ENCODE results near the gene ARID1B. TPM values are rescaled to one million over a fixed set of nuclear protein-coding genes. Genes with fewer than 3 reads are reported as not detected.

The ARID1B gene
- total RNA-seq, 6 experiments from 2014 or later: 23.2 to 35.3 (median 30.7) TPM

GRCh38 chr6:156748504-156748903 lies 28.7 kb upstream of the ARID1B start:
- no peaks in the 10 kb centered on the region for H3K27me3 ChIP-seq
- H3K4me3 ChIP-seq: no peak overlapping the region
- no peak overlapping the region for H3K27ac ChIP-seq
- TF ChIP-seq CTCF (IDR thresholded peaks at IDR 0.05) (no peak), POLR2A (IDR thresholded peaks at IDR 0.05) (no peak)
- H3K4me1 ChIP-seq: peaks cover 0 to 6% (median 3%) of the 10 kb centered on the region in 4 donors
- no peaks in the 10 kb centered on the region for H3K9me3 ChIP-seq
- WGBS (ENCODE audit: insufficient coverage, low coverage, low lambda C conversion rate, missing lambda C conversion rate): 77% methylated on average over 1 of the region's 1 CpG
- no peaks in the 10 kb centered on the region for H3K36me3 ChIP-seq
- intact Hi-C loops (cut with DNase I): no loop called here
- no peak for DNase-seq
- ATAC-seq: no peak

- 33% methylated on average over 9 of the region's 10 CpGs for whole genome bisulfite sequencing (ENCODE audit: insufficient coverage, low coverage, low lambda C conversion rate, missing lambda C conversion rate)
- Histone ChIP-seq H3K9me3 (no peaks in the 10 kb centered on the region), H3K4me1 (peaks cover 0 to 6% (median 3%) of the 10 kb centered on the region in 4 donors), H3K27me3 (no peaks in the 10 kb centered on the region), H3K4me3 (no peak overlapping the region), H3K27ac (peak overlapping the region in 1 of 3 donors; percentile 58), H3K36me3 (no peaks in the 10 kb centered on the region)
- TF ChIP-seq CTCF (IDR thresholded peaks at IDR 0.05) (peak; percentile 33 to 57 (median 42)), POLR2A (IDR thresholded peaks at IDR 0.05) (no peak)
- ATAC-seq (peak; percentile 97 to 100 (median 98)), DNase-seq (peak; percentile 81 to 94 (median 90))
- intact Hi-C loops (cut with DNase I): no loop called here
These were observed 24.4 kb upstream of the ARID1B start for GRCh38 chr6:156752666-156753301.

DNA sequence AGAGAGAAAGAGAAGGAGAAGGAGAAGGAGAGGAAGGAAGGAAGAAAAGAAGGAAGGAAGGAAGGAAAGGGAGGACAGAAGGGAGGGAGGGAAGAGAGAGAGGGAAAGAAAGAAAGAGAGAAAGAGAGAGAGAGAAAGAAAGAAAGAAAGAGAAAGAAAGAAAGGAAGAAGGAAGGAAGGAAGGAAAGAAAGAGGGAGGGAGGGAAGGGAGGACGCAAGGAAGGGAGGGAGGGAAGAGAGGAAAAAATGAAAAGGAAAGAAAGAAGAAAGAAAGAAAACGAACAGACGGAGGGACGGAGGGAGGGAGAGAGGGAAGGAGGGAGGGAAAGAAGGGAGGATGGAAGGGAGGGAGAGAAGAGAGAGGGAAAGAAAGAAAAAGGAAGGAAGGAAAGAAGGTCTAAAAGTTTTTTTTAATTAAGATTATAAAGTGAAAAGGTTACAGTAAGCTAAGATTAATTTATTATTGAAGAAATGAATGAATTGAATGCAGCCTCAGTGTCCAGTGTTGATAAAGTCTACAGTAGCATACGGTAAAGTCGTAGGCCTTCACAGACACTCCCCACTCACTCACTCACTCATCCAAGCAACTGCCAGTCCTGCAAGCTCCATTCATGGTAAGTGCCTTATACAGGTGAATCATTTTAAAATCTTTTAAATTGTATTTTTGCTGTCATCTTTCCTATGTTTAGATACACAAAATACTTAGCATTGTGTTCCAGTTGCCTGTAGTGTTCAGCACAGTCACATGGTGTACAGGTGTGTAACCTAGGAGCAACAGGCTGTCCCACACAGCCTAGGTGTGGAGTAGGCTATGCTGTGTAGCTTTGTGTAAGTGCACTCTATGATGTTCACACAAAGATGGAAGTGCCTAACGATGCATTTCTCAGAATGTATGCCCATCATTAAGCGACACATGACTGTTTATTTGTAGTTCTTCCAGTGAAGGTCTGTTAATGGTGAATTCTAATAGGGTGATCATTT lies 20.3 kb upstream of the ARID1B start:
- Histone ChIP-seq H3K9me3 (no peaks in the 10 kb centered on the region), H3K27me3 (no peaks in the 10 kb centered on the region), H3K27ac (no peak overlapping the region), H3K4me1 (peaks cover 0 to 6% (median 3%) of the 10 kb centered on the region in 4 donors), H3K36me3 (no peaks in the 10 kb centered on the region), H3K4me3 (no peak overlapping the region)
- TF ChIP-seq POLR2A (IDR thresholded peaks at IDR 0.05) (no peak), CTCF (IDR thresholded peaks at IDR 0.05) (no peak)
- ATAC-seq: no peak
- no peak for DNase-seq
- 86% methylated on average over 8 of the region's 8 CpGs for WGBS (ENCODE audit: insufficient coverage, low coverage, low lambda C conversion rate, missing lambda C conversion rate)
- intact Hi-C loops (cut with DNase I): no loop called here

GRCh38 chr6:156757849-156758248 lies 19.3 kb upstream of the ARID1B start:
- TF ChIP-seq POLR2A (IDR thresholded peaks at IDR 0.05): no peak
- TF ChIP-seq CTCF (IDR thresholded peaks at IDR 0.05): no peak
- intact Hi-C loops (cut with DNase I): no loop called here

More at GRCh38 chr6:156757849-156758248, 19.3 kb upstream of the ARID1B start:
- Histone ChIP-seq H3K9me3 (no peaks in the 10 kb centered on the region), H3K36me3 (no peaks in the 10 kb centered on the region), H3K4me3 (no peak overlapping the region), H3K27ac (no peak overlapping the region), H3K4me1 (peaks cover 0 to 5% (median 2%) of the 10 kb centered on the region in 4 donors), H3K27me3 (no peaks in the 10 kb centered on the region)
- WGBS (ENCODE audit: insufficient coverage, low coverage, low lambda C conversion rate, missing lambda C conversion rate): 29% methylated on average over 1 of the region's 2 CpGs
- no peak for ATAC-seq
- no peak for DNase-seq
